GM21381 (cell line): ENCODE data around the gene OSCP1.

Experiments
- ATAC-seq: cut with Tn5 transposase; IDR thresholded peaks from one replicate; pipeline ENCODE4 v1.9.1; 2021; ENCODE audit warnings: mild to moderate bottlenecking, moderate library complexity; ENCODE audit not compliant: unreplicated experiment

Gene OSCP1

GRCh38 chr1:36386265-36387140 is 63.7 kb downstream of the OSCP1 start:
- ATAC-seq, result peak; percentile 42

- ATAC-seq, result peak; percentile 84
Measured at GRCh38 chr1:36385410-36386264, 64.6 kb downstream of the OSCP1 start, which contains the start of gene STK40. Gene STK40, minus strand, starts transcription at chr1:36385924. Its CDS starts 24,592 bp downstream, at chr1:36361332.

GRCh38 chr1:36384542-36385409 is 65.5 kb downstream of the OSCP1 start:
- no peak for ATAC-seq

GRCh38 chr1:36383240-36383639 is 67.0 kb downstream of the OSCP1 start:
- no peak for ATAC-seq

GRCh38 chr1:36382669-36383068 is 67.6 kb downstream of the OSCP1 start:
- no peak for ATAC-seq

GRCh38 chr1:36382231-36382630 is 68.0 kb downstream of the OSCP1 start:
- no peak for ATAC-seq

GRCh38 chr1:36381405-36381804 is 68.8 kb downstream of the OSCP1 start:
- no peak for ATAC-seq

GRCh38 chr1:36380782-36381181 is 69.5 kb downstream of the OSCP1 start:
- no peak for ATAC-seq

GRCh38 chr1:36380143-36380619 is 70.1 kb downstream of the OSCP1 start:
- no peak for ATAC-seq

- ATAC-seq, result no peak
Measured at GRCh38 chr1:36377791-36378492, 72.3 kb downstream of the OSCP1 start.

- ATAC-seq, result no peak
Measured at GRCh38 chr1:36372617-36373016, 77.6 kb downstream of the OSCP1 start.

GRCh38 chr1:36369061-36369861 is 81.0 kb downstream of the OSCP1 start:
- no peak for ATAC-seq
